Daoy (cell line): ENCODE data around the gene PASK. TPM values are rescaled to one million over a fixed set of nuclear protein-coding genes. Genes with fewer than 3 reads are reported as not detected.
"Not testable (repeated sequence)": the region's sequence is repeated elsewhere in the genome, so short reads cannot be mapped to it uniquely, and the experiment has no call there.

Experiments
- DNase-seq: peaks from one replicate; pipeline ENCODE4 v3.0.0-alpha.2; 2015; ENCODE audit warnings: low read depth
- total RNA-seq: library from RNA; depleted of rRNA; stranded (reverse); fragments of >200 nt; shearing (Covaris generic); gene quantifications from 2 replicates; pipeline ENCODE4 v1.2.3, GENCODE V29; 2014

Gene PASK
- total RNA-seq, 1 experiment from 2014 or later: 8.5 TPM

- no peak for DNase-seq
Observed at GRCh38 chr2:241105641-241106040, 43.6 kb downstream of the PASK start.

DNA sequence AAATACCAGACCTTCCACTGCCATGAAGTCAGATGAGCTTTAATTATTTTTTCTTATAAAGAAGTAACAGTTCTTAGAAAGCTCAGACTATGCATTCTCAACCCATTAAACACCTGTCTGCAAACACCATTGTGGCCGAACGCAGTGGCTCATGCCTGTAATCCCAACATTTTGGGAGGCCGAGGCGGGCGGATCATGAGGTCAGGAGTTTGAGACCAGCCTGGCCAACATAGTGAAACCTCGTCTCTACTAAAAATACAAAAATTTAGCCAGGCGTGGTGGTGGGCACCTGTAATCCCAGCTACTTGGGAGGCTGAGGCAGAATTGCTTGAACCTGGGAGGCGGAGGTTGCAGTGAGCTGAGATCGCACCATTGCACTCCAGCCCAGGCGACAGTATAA lies 44.7 kb downstream of the PASK start:
- not testable (repeated sequence) for DNase-seq

GRCh38 chr2:241103176-241103595 lies 46.1 kb downstream of the PASK start:
- DNase-seq: no peak

GRCh38 chr2:241102239-241102803 lies 47.0 kb downstream of the PASK start, which contains the start of gene MTERF4:
Gene MTERF4, minus strand, starts transcription at chr2:241102287. Its CDS starts 14 bp downstream, at chr2:241102273.
- peak; percentile 92 for DNase-seq

GRCh38 chr2:241099246-241099645 lies 50.0 kb downstream of the PASK start:
- DNase-seq: no peak

DNA sequence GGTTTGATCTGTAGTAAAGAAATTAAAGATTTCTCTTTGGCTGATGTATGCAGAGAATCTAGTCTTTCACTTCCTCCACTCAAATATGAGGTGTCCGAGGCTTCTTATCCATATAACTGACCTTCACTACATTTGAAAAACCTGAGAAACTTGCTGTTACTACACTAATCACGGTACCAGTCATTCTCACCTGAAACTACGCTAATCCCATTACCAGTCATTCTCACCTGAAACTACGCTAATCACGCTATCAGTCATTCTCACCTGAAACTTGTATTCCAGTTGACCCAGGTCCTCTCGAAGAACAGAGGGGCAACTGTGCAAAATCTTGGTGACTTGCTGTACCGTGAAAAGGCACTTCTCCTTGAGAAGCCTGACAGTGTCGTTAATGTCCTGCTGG lies 52.3 kb downstream of the PASK start:
- no peak for DNase-seq

DNA sequence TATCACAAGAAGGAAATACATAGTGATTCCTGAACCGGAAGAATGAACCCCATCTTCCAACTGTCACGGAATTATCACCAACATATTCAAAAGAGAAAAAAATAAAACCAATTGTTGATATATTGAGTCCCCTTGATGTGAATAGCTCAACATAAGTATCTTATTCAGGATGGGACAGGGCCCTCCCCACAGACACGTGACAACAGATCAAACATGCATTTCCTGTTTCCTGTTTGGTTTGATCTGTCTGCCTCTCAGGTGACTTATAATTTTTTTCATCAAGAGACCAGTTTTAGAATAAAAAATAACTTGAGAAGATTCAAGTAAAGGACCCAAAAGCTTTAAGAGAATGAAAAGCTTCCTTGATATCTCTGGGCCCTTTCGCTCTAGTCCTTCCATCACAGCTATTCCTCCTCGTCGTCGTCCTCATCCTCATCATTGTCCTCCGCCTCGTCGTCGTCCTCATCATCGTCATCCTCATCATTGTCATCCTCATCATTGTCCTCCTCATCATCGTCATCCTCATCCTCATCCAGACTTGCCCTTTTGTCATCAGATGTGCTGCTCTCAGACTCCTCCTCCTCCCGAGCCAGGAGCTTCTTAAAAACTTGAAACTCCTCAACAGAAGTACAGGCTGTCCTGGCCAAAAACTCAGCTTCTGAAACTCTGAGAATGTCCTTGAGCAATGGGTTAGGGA lies 53.5 kb downstream of the PASK start:
- DNase-seq: no peak

GRCh38 chr2:241094924-241095420 lies 54.3 kb downstream of the PASK start:
- no peak for DNase-seq

DNA sequence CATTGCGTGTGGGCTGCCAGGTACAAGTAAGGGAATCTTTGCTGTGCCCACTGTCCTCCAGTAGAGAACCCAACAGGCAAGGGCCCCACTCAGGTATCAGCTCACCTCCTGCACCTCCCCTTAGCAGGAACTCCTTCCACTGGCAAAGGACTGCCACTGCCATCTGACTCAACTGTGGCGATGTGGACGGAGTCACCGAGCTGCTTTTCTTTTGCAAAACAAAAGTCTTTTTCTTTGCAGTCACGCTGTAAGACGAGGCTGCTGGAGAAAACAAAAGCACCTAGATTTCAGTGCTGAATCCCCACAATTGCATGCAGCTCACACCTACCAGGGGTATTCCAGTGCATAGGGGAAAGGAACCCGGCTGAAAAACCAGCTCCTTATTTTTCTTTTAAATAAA lies 55.1 kb downstream of the PASK start:
- DNase-seq: no peak

GRCh38 chr2:241093133-241093781 lies 56.0 kb downstream of the PASK start:
- DNase-seq: not testable (repeated sequence)

- no peak for DNase-seq
Observed at GRCh38 chr2:241092677-241093076, 56.6 kb downstream of the PASK start.

GRCh38 chr2:241091734-241092445 lies 57.4 kb downstream of the PASK start:
- DNase-seq: no peak

DNA sequence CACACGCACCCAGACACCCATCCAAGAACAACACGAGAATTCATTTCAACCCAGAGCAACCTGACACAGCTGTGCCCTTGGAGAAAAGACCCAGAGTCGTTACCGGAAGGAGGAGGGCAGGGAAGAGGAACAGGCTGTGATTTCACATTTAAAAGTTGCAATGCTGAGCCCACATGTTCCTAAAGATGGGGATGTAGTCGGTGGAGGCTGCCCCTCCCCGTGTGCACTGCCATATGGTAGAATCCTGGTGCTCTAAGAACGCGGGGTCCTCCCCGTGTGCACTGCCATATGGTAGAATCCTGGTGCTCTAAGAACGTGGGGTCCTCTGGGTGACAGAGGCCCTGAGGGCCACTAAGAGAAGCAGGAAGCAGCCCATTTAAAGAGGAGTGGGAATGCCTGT lies 58.1 kb downstream of the PASK start:
- DNase-seq: no peak

DNA sequence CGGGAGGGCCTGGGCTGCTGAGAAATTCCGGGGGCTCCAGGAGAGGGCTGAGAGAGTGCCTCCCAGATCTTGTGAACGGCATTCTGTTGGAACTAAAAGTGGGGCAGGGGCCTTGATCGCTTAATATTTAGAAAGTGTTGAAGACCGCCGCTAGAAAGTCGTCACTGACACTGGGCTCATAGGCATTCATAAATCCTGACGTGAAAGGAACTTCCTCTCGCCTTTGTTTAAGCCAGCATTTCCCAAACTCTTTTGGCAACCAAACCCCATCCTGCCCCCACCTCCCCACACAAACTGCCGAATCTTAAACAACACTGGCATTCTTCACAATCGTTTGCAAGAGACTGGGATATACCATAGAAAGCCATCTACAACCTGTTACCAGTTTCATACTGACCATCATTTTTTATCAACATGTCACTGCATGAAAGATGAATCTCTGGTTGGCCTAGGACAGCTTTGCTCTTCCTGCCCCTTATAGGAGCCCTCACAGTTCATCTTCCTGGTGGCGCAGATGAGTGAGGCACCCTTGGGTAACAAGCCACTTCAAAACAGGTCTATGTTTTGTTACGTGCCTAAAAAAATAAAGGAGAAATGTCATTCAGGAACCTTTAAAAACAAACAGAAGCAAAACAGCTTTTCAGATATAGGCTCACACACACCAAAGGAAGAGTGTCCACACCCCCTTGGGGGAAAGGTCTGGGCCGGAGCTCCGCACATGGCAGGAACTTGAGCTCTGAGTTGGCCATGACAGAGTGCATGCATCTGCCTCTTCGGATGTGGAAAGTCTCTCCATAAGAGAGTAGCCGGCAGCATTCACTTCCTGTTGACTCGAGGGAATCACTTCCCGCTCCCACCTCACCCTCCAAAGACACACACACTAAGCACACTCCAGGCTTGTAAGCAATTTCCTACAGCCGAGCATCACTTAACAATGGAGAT lies 60.2 kb downstream of the PASK start:
- no peak for DNase-seq

DNA sequence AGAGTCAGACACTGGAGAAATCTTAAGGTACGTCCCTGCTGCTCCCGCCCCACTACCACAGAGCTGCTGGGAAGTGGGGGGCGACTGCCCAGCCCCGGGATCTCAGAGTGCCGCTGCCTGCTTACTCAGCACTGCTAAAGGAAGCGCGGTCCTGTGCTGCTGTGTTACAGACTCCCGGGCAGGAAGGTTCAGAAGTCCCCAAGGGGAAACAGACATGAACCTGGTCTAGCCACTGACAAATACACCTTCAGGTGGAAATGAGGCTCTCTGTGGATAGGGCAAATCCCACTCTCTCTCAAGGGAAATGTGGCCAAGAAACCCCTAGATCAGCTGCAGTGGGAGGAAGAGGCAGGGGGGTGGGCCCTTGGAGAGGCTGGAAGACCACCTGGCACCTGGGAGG lies 60.9 kb downstream of the PASK start:
- no peak for DNase-seq

DNA sequence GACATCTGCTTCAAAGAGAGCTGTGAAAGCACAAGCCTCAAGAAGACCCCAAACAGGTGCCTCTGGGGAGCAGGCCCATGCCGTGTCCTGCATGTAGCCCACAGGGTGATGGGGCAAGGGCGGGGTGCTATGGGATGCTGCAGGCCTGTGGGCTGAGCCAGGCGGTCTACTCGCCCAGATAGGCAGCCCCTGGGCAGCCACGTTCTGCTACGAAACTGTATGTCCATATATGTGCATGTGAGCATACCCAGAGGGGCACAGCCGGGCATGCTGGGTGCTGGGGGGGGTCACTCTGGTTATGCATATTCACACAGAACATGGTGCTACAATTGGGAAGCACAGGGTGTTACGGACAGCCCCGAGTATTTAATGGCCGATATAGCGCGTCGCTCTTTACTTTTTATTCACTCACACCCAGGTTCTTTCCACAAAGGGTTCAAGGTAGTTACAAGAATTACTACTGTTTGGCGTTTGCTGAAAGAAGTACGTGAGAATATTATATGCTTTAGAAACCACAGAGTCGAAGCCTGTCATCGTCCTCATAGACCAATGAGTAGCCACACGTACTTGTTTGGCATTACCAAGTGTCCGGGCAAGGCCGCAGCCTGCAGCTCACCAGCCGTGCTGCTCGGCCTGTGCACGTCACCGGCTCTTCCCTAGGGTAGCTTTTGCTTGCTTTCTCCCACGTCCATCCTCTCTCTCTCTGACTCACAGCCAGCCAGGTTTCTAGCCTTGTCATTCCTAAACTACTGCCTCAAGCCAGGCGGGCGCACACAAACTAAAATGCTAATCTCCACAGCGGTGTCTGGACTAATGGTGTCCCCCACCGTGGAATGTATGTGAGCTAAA lies 61.6 kb downstream of the PASK start:
- DNase-seq: no peak

GRCh38 chr2:241084856-241085444 lies 64.3 kb downstream of the PASK start:
- DNase-seq: no peak

DNA sequence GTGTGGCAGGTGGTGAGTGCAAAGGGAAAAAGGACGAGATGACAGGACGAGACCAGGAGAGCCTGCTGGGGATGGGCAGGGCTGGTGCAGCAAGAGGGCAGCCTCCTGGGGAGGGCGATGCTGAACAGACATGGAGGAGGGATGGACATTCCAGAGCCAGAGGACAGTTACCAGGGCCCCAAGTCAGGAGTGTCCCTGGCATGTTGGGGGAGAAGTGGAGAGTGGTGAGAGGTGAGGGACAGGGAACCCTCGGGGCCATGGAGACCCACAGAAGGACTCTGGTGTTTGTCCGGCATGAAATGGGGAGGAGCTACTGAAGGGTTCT lies 66.2 kb downstream of the PASK start:
- no peak for DNase-seq

GRCh38 chr2:241082341-241083090 lies 66.8 kb downstream of the PASK start:
- no peak for DNase-seq
